NB4 (cell line): ENCODE results near the gene ATP6V0C.

ENCODE experiments used
- CTCF ChIP-seq: IDR thresholded peaks from one replicate; pipeline ENCODE4 v1.5.1; 2012; ENCODE audit warnings: low read depth, low read length
- MAX ChIP-seq: IDR thresholded peaks from 2 replicates; pipeline ENCODE4 v1.6.1; 2011; ENCODE audit warnings: low read depth, low read length
- MYC ChIP-seq: IDR thresholded peaks from 2 replicates; pipeline ENCODE4 v1.6.1; 2011; ENCODE audit warnings: low read depth, low read length
- POLR2A ChIP-seq: IDR thresholded peaks from 2 replicates; pipeline ENCODE4 v1.6.1; 2011; ENCODE audit warnings: mild to moderate bottlenecking; ENCODE audit not compliant: insufficient read length; ENCODE audit errors: extremely low read depth

GRCh38 chr16:2472488-2472864 lies 41.3 kb upstream of the ATP6V0C start:
- TF ChIP-seq CTCF (no peak), MYC (no peak), POLR2A (no peak), MAX (no peak)
